ENCODE data around the gene AMZ1. TPM values are rescaled to one million over a fixed set of nuclear protein-coding genes. Genes with fewer than 3 reads are reported as not detected.

AMZ1 gene
- total and polyA plus RNA-seq, 2 experiments from 2014 or later: 1.4 TPM; not detected in 1

DNA sequence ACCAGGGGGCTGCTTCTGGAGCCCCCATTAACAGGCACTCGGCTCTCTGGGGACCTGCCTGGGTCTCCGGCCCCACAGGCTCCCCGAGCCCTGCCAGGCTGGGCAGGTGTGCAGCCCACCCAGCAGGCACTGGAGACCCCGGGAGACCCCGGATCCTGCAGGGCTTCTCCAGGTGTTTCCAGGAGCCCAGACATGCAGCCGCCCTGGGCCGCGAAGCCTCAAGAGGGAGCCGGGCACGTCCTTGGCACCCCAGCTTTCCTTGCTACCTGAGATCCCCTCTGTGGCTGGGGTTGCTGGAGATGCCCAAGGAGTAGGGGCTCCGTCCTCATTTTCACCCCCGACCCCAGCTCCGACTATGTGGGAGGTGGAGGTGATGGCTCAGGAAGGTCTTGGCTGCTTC, 7.7 kb upstream of the AMZ1 start:
- Histone ChIP-seq H3K79me2 (no peaks in the 10 kb centered on the region), H3K9me3 (ENCODE audit: low read depth) (no peaks in the 10 kb centered on the region), H3K9me2 (replicated peaks; ENCODE audit: insufficient read depth) (no peaks in the 10 kb centered on the region), H4K20me1 (ENCODE audit: insufficient read depth, poor library complexity, severe bottlenecking) (no peaks in the 10 kb centered on the region), H3K36me3 (replicated peaks; ENCODE audit: insufficient read depth, low read depth) (no peaks in the 10 kb centered on the region), H3K4me2 (no peak overlapping the region), H2AFZ (no peak overlapping the region), H3K27ac (no peak overlapping the region), H3K27me3 (no peaks in the 10 kb centered on the region), H3K4me3 (no peak overlapping the region), H3K4me1 (ENCODE audit: insufficient read depth) (no peaks in the 10 kb centered on the region)
- DNase-seq (ENCODE audit: low spot score): no peak
- TF ChIP-seq EZH2 (IDR thresholded peaks at IDR 0.05; ENCODE audit: borderline replicate concordance) (no peak), EZH2phosphoT487 (IDR thresholded peaks at IDR 0.05; ENCODE audit: low read depth, severe bottlenecking, unreplicated experiment) (no peak)
- TF ChIP-seq, protein P1, sequence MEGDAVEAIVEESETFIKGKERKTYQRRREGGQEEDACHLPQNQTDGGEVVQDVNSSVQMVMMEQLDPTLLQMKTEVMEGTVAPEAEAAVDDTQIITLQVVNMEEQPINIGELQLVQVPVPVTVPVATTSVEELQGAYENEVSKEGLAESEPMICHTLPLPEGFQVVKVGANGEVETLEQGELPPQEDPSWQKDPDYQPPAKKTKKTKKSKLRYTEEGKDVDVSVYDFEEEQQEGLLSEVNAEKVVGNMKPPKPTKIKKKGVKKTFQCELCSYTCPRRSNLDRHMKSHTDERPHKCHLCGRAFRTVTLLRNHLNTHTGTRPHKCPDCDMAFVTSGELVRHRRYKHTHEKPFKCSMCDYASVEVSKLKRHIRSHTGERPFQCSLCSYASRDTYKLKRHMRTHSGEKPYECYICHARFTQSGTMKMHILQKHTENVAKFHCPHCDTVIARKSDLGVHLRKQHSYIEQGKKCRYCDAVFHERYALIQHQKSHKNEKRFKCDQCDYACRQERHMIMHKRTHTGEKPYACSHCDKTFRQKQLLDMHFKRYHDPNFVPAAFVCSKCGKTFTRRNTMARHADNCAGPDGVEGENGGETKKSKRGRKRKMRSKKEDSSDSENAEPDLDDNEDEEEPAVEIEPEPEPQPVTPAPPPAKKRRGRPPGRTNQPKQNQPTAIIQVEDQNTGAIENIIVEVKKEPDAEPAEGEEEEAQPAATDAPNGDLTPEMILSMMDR (IDR thresholded peaks at IDR 0.05; ENCODE audit: poor library complexity): no peak
- WGBS (ENCODE audit: low lambda C conversion rate, missing lambda C conversion rate): 91% methylated on average over 13 of the region's 13 CpGs

DNA sequence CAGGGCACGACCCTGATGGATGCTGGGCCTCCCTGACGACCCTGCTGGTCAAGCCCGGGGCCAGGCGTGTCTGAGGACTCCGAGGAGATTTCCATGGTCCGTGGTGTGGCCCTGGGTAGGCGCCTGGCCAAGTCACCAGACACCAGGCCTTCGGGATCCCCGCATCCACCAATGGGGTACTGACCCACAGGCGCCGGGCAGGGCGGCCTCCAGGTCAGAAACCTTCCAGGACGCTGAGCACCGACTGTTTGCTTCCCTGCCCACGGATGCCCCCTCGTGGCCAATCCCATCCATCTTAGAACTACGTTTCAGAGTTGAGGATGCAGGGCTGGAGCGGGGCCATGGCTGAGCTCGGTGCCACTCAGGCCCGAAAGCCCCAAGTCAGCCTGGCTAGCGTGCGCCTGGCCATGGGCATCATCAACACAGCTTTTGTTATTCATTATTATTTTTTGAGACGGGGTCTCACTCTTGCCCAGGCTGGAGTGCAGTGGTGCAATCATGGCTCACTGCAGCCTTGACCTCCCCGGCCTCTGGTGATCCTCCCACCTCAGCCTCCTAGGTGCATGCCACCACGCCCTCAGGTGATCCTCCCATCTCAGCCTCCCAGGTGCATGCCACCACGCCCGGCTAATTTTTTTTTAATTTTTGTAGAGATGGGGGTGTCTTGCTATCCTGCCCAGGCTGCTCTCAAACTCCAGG, 7.1 kb upstream of the AMZ1 start:
- TF ChIP-seq, protein P1 (IDR thresholded peaks at IDR 0.05; ENCODE audit: poor library complexity): peak; percentile 66
- TF ChIP-seq EZH2 (IDR thresholded peaks at IDR 0.05; ENCODE audit: borderline replicate concordance): no peak
- TF ChIP-seq EZH2phosphoT487 (IDR thresholded peaks at IDR 0.05; ENCODE audit: low read depth, severe bottlenecking, unreplicated experiment): no peak
- Histone ChIP-seq H3K27ac (no peak overlapping the region), H3K9me3 (ENCODE audit: low read depth) (no peaks in the 10 kb centered on the region), H2AFZ (no peak overlapping the region), H3K79me2 (no peaks in the 10 kb centered on the region), H3K27me3 (peaks cover 1% of the 10 kb centered on the region), H3K36me3 (replicated peaks; ENCODE audit: insufficient read depth, low read depth) (no peaks in the 10 kb centered on the region), H3K9me2 (replicated peaks; ENCODE audit: insufficient read depth) (no peaks in the 10 kb centered on the region), H3K4me1 (ENCODE audit: insufficient read depth) (no peaks in the 10 kb centered on the region), H3K4me3 (no peak overlapping the region), H3K4me2 (no peak overlapping the region), H4K20me1 (ENCODE audit: insufficient read depth, poor library complexity, severe bottlenecking) (no peaks in the 10 kb centered on the region)
- DNase-seq (ENCODE audit: low spot score): peak; percentile 87
- WGBS (ENCODE audit: low lambda C conversion rate, missing lambda C conversion rate): 57% methylated on average over 27 of the region's 27 CpGs

DNA sequence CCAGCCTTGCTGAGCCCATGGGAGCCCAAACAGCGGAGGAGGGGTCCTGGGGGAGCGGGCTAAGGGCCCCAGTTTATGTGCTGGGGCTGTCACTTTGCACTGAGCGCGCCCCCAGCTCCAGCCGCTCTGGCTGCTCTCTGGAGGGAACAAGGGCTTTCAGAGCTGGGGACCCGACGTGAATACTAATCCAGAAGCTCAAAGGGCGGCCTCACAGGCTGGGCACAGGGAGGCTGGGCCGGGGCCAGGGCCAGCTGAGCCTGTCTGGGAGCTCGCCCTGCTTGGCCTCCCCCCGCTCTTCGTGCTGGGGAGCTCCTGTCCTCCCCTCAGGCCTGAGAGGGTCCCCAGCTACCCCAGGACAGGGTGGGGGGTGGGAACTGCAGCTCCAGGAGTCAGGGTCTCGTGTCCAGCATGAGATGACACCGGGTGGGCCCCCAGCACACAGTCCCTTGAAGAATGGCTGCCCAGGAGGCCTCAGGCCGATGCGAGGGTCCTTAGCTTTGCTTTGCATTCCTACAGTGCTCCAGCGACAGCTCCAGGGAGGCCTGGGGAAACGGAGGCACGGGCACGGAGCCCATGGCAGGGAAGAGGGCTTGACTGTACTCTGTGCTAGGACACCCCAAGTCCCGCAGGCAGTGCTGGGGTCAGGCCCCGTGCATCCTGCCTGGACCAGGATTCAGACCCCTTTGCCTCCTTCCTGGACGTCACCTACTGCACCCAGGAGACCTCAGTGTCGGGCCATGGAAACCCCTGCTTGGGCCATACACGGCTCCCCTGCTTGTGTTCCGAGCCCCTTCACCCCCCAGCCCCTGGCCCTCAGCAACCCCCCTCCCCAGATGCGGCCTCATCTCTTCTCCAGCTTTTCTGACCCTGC, 5.8 kb upstream of the AMZ1 start:
- H3K27me3 ChIP-seq: peaks cover 13% of the 10 kb centered on the region
- no peak for DNase-seq (ENCODE audit: low spot score)
- H3K4me3 ChIP-seq: no peak overlapping the region

More for the DNA sequence above, 5.8 kb upstream of the AMZ1 start:
- Histone ChIP-seq H3K4me2 (no peak overlapping the region), H2AFZ (no peak overlapping the region), H3K9me3 (ENCODE audit: low read depth) (no peaks in the 10 kb centered on the region), H3K79me2 (no peaks in the 10 kb centered on the region), H3K27ac (no peak overlapping the region), H3K4me1 (ENCODE audit: insufficient read depth) (no peaks in the 10 kb centered on the region), H4K20me1 (ENCODE audit: insufficient read depth, poor library complexity, severe bottlenecking) (no peaks in the 10 kb centered on the region), H3K36me3 (replicated peaks; ENCODE audit: insufficient read depth, low read depth) (no peaks in the 10 kb centered on the region), H3K9me2 (replicated peaks; ENCODE audit: insufficient read depth) (no peaks in the 10 kb centered on the region)
- 92% methylated on average over 27 of the region's 27 CpGs for WGBS (ENCODE audit: low lambda C conversion rate, missing lambda C conversion rate)
- TF ChIP-seq, protein P1 (IDR thresholded peaks at IDR 0.05; ENCODE audit: poor library complexity): no peak
- TF ChIP-seq EZH2 (IDR thresholded peaks at IDR 0.05; ENCODE audit: borderline replicate concordance) (no peak), EZH2phosphoT487 (IDR thresholded peaks at IDR 0.05; ENCODE audit: low read depth, severe bottlenecking, unreplicated experiment) (no peak)

All from hepatocyte (in vitro differentiated cells).